Fibroblast of gingiva (primary cell): ENCODE results near the gene NUDT9.
"Not testable (repeated sequence)": the region's sequence is repeated elsewhere in the genome, so short reads cannot be mapped to it uniquely, and the experiment has no call there.

ENCODE experiments used
- DNase-seq: peaks from one replicate; pipeline ENCODE4 v3.0.0-alpha.2; 2011; ENCODE audit warnings: low read depth

The NUDT9 gene

DNA sequence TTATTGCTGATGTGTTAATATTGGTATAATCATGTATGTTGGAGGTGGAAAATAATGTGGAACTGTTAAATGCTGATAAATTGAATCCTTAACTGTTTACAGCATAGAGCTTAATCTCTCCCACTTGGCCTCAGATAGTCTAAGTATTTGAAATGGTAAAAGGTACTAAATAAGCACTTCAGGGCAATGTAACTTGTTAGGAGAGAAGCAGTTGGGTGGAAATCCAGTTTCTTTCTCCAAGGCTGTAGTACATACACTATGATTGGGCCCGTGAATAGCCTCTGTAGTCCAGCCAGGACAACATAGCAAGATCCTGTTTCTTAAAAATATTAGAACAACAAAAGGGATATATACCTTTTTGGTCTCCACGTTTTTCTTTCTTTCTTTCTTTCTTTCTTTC lies 39.7 kb downstream of the NUDT9 start:
- no peak for DNase-seq

DNA sequence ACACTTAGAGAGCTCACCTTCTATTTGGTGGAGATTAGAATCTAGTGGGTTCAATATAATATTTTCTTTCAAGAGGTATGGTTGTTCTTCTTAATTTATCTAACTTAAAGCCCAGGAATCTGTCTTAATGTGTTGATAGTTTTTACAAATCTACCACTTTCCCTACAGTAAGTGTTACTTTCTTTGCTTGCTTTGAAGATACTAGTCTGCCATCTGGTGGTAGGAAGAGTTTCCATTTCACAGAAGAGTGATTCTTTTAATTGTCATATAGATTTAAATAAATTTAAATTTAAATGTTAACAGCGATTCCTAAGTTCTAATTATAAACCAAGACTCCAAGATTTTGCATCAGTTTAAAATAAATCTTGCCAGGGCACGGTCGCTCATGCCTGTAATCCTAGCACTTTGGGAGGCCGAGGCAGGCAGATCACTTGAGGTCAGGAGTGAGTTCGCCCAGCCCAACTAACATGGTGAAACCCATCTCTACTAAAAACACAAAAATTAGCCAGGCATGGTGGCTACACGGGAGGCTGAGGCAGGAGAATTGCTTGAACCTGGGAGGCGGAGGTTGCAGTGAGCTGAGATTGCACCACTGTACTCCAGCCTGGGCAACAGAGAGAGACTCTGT lies 43.5 kb downstream of the NUDT9 start:
- DNase-seq: peak; percentile 52

DNA sequence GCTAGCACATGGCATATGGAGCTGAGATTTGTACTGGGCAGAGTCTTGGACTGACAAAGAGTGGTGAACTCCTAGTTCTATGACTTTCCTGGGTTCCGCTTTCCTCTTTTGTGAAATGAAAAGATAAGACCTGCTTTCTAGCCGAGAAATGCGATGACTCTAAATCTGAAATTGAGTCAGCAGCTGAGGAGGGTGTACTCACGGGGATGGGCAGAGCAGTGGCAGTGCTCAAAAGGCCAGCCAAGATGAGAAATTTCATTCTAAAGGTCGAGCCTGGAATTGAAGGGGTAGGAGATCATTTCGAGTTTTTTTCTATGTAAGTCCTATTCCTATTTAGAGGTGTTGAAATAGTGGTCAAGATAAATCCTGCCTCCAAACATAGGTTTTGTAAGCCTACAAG lies 47.0 kb downstream of the NUDT9 start:
- DNase-seq: no peak

DNA sequence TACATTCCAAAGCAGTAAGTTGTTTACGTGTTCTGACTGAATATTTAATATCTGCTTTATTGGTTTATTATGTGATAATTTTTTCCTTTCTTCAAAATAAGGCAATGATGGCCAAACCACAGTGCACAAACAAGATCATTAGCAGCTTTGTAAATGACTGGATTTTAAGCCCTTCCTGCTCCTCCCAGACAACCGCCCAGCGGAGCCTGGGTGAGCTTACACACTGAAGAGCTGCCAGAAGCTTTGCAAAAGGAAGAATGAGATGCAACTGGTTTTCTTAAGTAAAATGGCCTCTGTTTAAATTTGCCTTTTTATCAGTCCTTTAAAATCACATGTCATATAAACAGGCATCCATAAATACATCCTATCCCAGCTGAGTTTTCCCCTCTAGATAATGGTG lies 54.6 kb downstream of the NUDT9 start:
- DNase-seq: no peak

DNA sequence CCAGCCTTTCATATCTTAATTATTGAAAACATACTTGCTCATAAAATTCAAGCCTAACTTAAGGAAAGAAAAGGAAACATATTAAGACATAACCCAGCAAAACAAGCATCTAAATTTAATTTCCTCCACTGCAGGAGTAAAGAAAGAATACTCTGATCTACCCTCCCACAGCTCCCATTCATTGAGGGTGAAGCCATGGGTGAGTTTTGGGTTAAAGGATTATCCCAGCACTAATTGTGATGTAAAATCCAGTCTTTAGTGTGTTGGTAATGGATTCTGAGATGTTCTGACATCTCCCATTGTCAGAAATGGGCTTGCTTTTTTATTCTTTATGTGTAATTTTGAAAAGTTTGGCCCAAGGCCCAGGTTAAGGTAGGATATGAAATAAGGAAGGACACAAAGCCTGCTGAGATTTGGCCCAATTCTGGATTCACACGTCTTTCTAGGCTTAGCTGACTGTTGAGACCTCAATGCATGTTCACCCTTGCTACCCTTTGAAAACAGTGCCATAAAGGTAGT lies 56.4 kb downstream of the NUDT9 start:
- no peak for DNase-seq

DNA sequence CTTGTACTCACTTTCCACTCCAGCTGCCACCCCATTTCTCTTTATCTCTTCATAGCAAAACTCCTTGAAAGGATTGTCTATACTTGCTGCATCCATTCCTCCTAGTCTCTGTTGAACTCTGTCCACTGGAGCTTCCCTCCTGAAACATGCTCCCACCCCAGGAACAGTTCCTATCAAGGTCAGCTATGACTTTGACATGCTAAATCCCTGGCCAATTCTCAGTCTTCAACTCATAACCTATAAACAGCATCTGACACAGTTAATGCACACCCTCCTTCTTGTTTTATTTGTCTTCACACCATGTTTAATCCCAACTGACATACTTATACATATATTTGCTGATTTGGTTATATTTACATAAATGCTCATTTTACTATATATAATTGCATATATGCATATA lies 59.0 kb downstream of the NUDT9 start:
- DNase-seq: no peak

DNA sequence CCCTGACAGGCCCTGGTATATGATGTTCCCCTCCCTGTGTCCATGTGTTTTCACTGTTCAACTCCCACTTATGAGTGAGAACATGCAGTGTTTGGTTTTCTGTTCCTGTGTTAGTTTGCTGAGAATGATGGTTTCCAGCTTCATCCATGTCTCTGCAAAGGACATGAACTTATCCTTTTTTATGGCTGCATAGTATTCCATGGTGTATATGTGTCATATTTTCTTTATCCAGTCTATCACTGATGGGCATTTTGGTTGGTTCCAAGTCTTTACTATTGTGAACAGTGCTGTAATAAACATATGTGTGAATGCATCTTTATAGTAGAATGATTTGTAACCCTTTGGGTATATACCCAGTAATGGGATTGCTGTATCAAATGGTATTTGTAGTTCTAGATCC lies 60.9 kb downstream of the NUDT9 start:
- not testable (repeated sequence) for DNase-seq

DNA sequence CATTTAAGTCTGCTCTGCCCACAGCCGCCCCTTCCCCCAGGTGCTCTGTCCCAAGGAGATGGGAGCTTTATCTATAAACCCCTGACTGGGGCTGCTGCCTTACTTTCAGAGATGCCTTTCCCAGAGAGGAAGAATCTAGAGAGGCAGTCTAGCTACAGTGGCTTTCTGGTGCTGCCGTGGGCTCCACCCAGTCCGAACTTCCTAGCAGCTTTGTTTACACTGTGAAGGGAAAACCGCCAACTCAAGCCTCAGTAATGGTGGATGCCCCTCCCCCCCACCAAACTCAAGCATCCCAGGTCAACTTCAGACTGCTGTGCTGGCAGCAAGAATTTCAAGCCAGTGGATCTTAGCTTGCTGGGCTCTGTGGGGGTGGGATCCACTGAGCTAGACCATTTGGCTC lies 66.3 kb downstream of the NUDT9 start:
- not testable (repeated sequence) for DNase-seq

DNA sequence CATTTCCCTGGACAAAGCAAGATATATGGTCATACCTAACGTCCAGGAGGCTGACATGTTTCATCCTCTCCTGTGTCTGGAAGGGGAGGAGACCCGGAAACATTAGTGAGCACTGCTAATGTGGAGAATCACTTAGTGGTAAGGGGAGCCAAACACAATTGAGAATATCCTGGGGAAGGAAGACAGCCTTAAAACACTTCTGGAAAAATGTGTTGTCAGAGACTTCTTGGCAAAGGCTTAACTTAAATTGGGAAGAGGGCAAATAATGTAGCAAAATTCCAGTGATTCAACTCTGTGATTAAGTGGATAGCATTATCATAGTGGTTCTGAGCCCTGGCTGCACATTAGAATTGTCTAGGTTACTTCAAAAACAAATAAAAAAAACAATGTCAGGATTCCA lies 67.3 kb downstream of the NUDT9 start:
- no peak for DNase-seq

DNA sequence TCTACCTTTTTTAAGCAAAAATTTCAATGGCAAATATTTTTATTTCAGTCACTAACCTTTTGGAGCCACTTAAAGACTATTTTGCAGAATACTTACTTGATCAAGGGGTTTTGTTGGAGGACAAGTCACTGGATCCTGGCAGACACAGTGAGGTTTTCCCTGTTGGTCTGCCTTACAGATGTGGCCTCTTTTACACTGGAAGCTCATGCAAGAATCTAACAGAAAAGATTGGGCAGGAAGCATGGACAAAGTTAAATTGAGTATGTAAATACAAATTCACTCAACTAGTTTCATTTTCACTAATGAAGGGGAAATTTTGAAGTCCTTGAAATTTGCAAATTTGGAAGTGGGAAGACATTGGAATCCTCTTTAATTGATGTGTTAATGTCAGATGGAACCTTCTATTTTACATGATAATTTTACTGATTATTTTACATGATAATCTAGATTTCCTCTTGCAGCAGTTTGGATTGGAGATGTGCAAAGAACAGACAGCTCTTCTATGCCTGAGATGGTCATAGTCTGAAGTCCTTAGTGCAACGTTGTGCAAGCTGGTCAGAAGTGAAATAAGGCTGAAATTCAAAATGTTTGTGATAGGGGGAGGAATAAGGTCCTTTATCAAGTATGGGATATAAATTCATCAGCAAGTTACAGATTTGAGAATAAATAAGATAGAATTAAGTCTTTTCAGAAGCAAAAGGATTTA lies 68.4 kb downstream of the NUDT9 start:
- DNase-seq: no peak

DNA sequence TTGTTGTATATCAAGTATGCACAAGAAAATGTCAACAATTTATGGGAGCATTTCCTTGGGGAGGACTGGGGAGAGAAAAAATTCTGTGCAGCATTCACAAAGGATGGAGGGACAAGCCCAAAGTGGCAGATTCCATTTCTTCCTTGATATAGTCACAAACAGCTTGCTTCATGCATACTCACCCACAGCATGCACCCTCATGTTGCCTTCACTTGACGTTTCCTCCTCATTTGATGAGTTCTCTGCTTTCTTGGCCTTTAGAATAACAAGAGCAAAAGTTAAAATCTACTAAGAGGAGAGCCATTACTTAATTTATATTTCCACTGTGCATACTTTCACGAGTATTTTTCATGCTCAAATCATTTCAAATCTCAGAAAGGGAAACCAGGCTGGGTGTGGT lies 69.1 kb downstream of the NUDT9 start:
- no peak for DNase-seq

DNA sequence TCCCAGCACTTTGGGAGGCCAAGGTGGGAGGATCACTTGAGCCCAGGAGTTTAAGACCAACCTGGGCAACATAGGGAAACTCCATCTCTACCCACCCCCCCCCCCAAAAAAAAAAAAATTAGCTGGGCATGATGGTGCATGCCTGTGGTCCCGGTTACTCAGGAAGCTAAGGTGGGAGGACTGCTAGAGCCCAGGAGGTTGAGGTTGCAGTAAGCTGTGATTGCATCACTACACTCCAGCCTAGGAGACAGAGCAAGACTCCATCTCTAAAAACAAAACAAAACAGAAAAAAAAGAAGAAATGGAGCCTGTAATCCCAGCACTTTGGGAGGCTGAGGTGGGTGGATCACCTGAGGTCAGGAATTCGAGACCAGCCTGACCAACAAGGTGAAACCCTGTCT lies 69.5 kb downstream of the NUDT9 start:
- DNase-seq: not testable (repeated sequence)

DNA sequence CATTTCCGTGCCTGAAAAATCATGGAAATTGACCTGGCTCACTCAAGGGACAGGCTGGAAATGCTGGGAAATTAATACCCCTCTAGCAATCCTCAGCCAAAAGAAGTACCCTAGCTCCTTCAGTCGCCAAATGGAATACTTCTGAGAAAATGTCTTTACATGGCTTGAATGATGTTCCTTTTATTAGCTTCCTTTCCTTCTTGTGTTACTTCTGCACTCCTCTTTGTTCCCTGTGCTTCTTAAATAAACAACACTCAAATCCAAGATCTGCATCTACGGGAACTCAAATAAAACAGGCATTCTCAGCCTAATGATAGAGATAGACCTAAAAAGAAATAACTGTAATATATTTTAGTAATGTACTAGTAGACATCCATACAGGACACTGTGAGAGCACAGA lies 70.7 kb downstream of the NUDT9 start:
- DNase-seq: no peak

DNA sequence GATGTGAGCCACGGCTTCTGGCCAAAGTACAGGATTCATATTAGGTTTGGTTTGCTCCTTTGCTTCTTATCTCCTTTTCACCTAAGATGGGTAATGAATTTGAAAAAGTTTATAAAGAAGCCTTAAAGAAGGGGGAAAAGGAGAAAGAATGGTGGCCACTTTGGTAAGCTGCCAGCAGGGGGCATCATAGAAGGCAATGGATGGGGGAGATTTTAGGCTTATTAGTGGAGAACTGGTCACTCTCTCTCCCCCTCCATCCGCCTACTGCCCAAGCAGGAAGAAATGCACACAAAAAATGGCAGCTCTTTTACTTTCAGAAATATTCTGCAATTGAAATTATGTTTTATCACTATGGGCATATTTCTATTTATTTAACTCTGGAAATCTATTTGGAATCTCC lies 74.8 kb downstream of the NUDT9 start:
- no peak for DNase-seq

DNA sequence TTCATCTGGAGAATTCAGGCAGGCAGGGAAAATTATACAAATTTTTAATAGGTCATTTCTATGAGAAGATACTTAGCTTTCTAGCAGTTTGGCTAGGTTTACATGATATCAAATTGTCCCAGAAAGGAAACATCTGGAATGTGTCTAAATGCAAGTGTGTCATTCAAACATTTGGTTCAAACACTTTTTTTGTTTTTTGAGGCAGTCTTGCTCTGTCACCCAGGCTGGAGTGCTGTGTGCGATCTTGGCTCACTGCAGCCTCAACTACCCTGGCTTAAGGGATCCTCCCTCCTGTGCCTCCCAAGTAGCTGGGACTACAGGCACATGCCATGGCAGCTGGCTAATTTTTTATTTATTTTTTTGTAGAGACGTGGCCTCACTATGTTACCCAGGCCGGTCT lies 75.2 kb downstream of the NUDT9 start:
- DNase-seq: no peak

DNA sequence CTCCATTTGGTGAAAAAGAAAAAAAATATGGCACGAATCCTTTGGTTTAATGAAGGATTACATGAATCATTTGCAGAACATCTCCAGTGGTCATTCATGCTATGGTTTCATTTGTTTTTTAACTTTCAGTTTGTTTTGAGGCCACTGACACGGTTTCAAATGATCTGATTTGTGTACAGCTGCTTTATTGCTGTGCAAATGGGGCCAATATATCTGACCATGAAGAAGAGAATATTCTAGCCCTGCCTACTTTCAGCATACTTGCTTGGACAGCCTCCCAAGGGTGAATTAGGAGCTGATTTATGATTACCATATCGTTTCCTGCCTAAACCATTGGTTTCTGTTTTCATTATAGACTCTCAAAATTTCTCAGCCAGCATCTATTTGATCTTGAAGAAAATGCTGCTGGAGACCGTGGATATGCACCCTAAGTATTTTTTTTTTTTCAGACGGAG lies 76.1 kb downstream of the NUDT9 start:
- peak; percentile 45 for DNase-seq

DNA sequence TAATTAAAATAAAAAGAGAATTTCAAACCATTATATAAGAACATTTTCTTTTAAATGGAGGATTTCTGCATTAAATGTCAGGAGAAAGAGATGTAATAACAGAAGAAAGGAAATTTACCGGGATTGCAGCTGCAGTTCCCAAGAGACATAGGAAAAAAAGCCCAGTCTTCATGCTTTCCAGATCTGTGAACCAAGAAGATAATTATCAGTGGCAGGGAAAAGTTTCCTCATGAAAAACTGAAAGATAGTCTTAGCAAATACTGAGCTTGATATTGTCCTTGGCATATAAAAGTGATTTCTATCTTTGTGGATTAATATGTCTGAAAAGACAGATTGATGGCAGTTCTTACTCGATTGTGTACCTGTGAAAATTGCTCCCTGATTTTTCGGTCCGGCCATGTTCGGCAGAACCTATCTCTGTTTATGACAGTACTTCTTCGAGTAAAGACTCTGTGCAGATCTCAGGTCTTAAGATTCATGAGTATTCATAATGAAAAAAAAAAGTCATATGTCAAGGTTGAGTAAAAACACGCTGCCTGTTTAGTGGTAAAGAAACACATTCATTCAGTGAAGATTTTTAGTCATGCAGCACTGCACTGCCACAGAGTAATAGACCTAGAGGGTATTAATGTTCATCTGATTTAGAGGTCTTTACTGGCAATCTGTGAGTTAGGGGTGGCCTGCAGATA lies 77.2 kb downstream of the NUDT9 start:
- DNase-seq: no peak

DNA sequence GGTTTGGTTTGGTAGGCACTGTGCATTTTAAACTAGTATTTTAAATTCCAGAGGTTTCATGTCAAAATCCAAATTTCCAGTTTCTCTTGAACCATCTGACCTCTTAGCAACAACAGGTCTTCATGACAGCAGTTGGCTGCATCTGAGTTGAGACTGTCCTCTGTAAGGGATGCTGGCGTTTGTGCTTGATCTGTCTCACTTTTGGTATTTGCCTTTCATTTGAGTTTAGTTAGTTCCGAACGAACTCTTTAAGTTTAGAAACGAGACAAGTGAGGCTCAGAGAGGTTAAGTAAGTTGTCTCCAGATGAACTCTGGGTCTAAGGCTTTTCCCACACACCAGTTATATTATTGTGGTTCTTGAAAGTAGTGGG lies 77.7 kb downstream of the NUDT9 start:
- DNase-seq: no peak

DNA sequence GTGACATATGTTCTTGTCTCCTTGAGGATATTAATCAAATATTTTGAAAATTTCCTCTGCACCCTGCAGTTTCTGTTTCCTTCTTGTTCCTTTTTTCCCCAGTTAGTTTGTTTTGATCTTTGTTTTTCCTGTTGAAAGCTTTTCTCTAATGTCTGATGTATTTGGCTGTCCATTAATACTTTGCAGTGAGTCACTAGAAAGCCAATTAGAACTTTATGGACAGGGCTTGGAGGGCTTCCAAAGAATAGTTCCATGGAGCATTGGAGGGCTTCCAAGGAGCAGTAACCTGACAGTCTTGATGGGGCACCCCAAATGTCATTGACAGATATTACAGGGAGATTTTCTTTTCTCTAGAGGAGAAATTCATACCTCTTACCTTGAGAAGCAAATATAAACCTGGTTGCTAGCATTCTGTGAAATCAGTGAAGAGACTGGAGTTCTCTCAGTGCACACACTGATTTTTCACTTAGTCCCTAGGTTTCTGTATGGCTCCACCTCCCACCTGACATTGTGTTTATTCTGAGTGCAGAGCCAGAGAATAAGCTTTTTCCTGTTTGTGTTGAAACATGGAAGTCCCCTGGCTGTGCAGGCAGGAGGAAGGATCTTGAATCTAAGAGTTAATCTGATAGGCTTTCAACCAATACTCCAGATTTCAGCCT lies 80.3 kb downstream of the NUDT9 start:
- DNase-seq: no peak

DNA sequence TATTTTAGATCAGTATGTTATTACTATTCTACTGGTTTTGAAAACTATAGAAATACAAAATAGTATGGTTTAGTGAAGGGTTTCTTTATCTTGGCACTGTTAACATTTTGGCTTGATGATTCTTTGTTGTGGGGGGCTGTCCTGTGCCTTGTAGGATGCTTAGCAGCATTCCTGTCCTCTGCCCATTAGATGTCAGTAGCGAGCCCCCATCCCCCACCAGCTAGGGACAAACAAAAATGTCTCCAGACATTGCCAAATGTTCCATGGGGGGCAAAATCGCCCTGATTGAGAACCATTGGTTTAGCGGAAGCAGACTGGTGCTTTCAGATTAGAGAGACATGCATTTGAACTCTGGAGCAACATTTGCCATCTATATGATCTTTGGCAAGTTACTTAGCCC lies 83.5 kb downstream of the NUDT9 start:
- no peak for DNase-seq

DNA sequence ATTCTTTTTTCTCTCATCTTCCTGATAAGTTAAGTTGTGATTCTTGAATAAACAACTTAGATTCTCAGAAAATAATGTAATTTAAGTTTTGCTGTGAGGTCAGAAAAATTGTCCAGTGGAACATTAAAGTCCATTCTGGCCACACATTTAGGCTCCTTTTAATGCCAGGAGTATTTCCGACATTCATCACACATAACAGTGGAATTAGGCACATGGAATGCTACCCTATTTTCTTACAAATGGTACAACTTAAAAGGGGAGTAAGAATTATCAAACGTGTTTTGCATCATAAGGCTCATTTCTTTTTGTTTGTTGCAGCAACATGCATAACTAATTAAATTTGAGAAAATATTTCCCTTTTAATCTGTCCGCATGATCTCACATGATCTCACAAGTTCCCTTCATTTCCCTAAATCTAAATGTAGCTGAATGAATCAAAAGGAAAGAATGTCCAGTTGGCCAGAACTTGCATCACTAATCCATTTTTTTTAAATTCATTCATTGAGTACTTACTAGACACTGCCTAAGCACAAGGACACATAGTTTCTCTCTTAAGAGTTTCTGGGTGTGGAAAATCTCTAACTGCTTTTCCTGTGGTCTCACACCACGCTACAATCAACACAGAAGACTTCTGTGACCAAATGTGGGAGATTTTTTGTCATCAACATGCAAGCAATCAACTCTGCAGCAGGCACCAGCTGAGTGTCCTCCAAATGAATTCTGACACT lies 84.8 kb downstream of the NUDT9 start:
- peak; percentile 93 for DNase-seq
